Dendritic cell treated with granulocyte-macrophage colony-stimulating factor and Interleukin-4, amounts not matched to agents 40 ng/mL and 50 ng/mL, for 4 days (primary cell): ENCODE results near the gene C15orf39.

Experiments
- H3K27ac Mint-ChIP-seq: one replicate; pipeline ENCODE4 v1.8.0; 2022; ENCODE audit warnings: mild to moderate bottlenecking, mixed read lengths
- H3K27me3 Mint-ChIP-seq: one replicate; pipeline ENCODE4 v1.8.0; 2022; ENCODE audit warnings: mild to moderate bottlenecking, mixed read lengths
- H3K36me3 Mint-ChIP-seq: one replicate; pipeline ENCODE4 v1.8.0; 2022; ENCODE audit warnings: low read depth, mixed read lengths
- H3K4me1 Mint-ChIP-seq: one replicate; pipeline ENCODE4 v1.8.0; 2022; ENCODE audit warnings: low read depth, mixed read lengths
- H3K4me3 Mint-ChIP-seq: one replicate; pipeline ENCODE4 v1.8.0; 2022; ENCODE audit warnings: mild to moderate bottlenecking, moderate library complexity, mixed read lengths
- H3K9me3 Mint-ChIP-seq: one replicate; pipeline ENCODE4 v1.8.0; 2022; ENCODE audit warnings: mixed read lengths
- intact Hi-C: fragments of 100-400 bp; cut with micrococcal nuclease; formaldehyde crosslinking; loops from one replicate; pipeline ENCODE4 v1.15.0; 2022

Gene C15orf39

GRCh38 chr15:75178938-75179745, 22.5 kb upstream of the C15orf39 start:
- Mint-ChIP-seq H3K4me1 (peaks cover 60% of the 10 kb centered on the region), H3K4me3 (peak overlapping the region; percentile 53), H3K27me3 (peaks cover 49% of the 10 kb centered on the region), H3K36me3 (no peaks in the 10 kb centered on the region), H3K27ac (peak overlapping the region; percentile 66), H3K9me3 (no peaks in the 10 kb centered on the region)
- intact Hi-C loops, result no loop called here

GRCh38 chr15:75179746-75180140, 21.9 kb upstream of the C15orf39 start:
- Mint-ChIP-seq H3K4me3 (no peak overlapping the region), H3K4me1 (peaks cover 59% of the 10 kb centered on the region), H3K27ac (no peak overlapping the region), H3K36me3 (no peaks in the 10 kb centered on the region), H3K9me3 (no peaks in the 10 kb centered on the region), H3K27me3 (peaks cover 51% of the 10 kb centered on the region)
- intact Hi-C loops, result no loop called here

GRCh38 chr15:75181780-75182179, 19.9 kb upstream of the C15orf39 start:
- intact Hi-C loops, result no loop called here
- Mint-ChIP-seq H3K36me3 (no peaks in the 10 kb centered on the region), H3K27me3 (peaks cover 53% of the 10 kb centered on the region), H3K27ac (no peak overlapping the region), H3K4me3 (no peak overlapping the region), H3K9me3 (no peaks in the 10 kb centered on the region), H3K4me1 (peaks cover 50% of the 10 kb centered on the region)

- no peak overlapping the region for H3K4me3 Mint-ChIP-seq
- H3K9me3 Mint-ChIP-seq, result no peaks in the 10 kb centered on the region
- peaks cover 44% of the 10 kb centered on the region for H3K4me1 Mint-ChIP-seq
- H3K27ac Mint-ChIP-seq, result no peak overlapping the region
- intact Hi-C loops, result no loop called here
- peaks cover 47% of the 10 kb centered on the region for H3K27me3 Mint-ChIP-seq
- H3K36me3 Mint-ChIP-seq, result no peaks in the 10 kb centered on the region
These were observed 19.2 kb upstream of the C15orf39 start for GRCh38 chr15:75182187-75183131.

GRCh38 chr15:75185271-75186029, 16.2 kb upstream of the C15orf39 start:
- H3K27ac Mint-ChIP-seq, result no peak overlapping the region
- H3K36me3 Mint-ChIP-seq, result no peaks in the 10 kb centered on the region
- H3K4me3 Mint-ChIP-seq, result no peak overlapping the region
- peaks cover 1% of the 10 kb centered on the region for H3K9me3 Mint-ChIP-seq
- peaks cover 16% of the 10 kb centered on the region for H3K4me1 Mint-ChIP-seq
- peaks cover 28% of the 10 kb centered on the region for H3K27me3 Mint-ChIP-seq
- intact Hi-C loops, result no loop called here

GRCh38 chr15:75186044-75186443, 15.6 kb upstream of the C15orf39 start:
- H3K4me1 Mint-ChIP-seq, result peaks cover 12% of the 10 kb centered on the region
- H3K27me3 Mint-ChIP-seq, result peaks cover 27% of the 10 kb centered on the region
- peaks cover 7% of the 10 kb centered on the region for H3K9me3 Mint-ChIP-seq
- no peak overlapping the region for H3K4me3 Mint-ChIP-seq
- peaks cover 6% of the 10 kb centered on the region for H3K36me3 Mint-ChIP-seq
- intact Hi-C loops, result no loop called here
- no peak overlapping the region for H3K27ac Mint-ChIP-seq

GRCh38 chr15:75188499-75188898, 13.2 kb upstream of the C15orf39 start:
- Mint-ChIP-seq H3K4me1 (peaks cover 17% of the 10 kb centered on the region), H3K4me3 (no peak overlapping the region), H3K9me3 (peaks cover 8% of the 10 kb centered on the region), H3K27ac (no peak overlapping the region), H3K27me3 (peaks cover 33% of the 10 kb centered on the region), H3K36me3 (peaks cover 6% of the 10 kb centered on the region)
- intact Hi-C loops, result no loop called here

GRCh38 chr15:75191235-75191634, 10.4 kb upstream of the C15orf39 start:
- Mint-ChIP-seq H3K36me3 (peaks cover 6% of the 10 kb centered on the region), H3K9me3 (peaks cover 8% of the 10 kb centered on the region), H3K27ac (no peak overlapping the region), H3K4me3 (no peak overlapping the region), H3K4me1 (peaks cover 34% of the 10 kb centered on the region), H3K27me3 (peaks cover 46% of the 10 kb centered on the region)
- intact Hi-C loops, result no loop called here

GRCh38 chr15:75192307-75192706, 9.4 kb upstream of the C15orf39 start:
- Mint-ChIP-seq H3K36me3 (peaks cover 6% of the 10 kb centered on the region), H3K27ac (no peak overlapping the region), H3K4me3 (no peak overlapping the region), H3K27me3 (peaks cover 51% of the 10 kb centered on the region), H3K4me1 (peaks cover 40% of the 10 kb centered on the region), H3K9me3 (peaks cover 8% of the 10 kb centered on the region)
- intact Hi-C loops, result no loop called here

GRCh38 chr15:75193272-75193671, 8.4 kb upstream of the C15orf39 start:
- no peak overlapping the region for H3K27ac Mint-ChIP-seq
- peaks cover 49% of the 10 kb centered on the region for H3K4me1 Mint-ChIP-seq
- peaks cover 53% of the 10 kb centered on the region for H3K27me3 Mint-ChIP-seq
- intact Hi-C loops, result no loop called here
- peaks cover 8% of the 10 kb centered on the region for H3K9me3 Mint-ChIP-seq
- peaks cover 6% of the 10 kb centered on the region for H3K36me3 Mint-ChIP-seq
- no peak overlapping the region for H3K4me3 Mint-ChIP-seq

- peaks cover 6% of the 10 kb centered on the region for H3K36me3 Mint-ChIP-seq
- peaks cover 56% of the 10 kb centered on the region for H3K4me1 Mint-ChIP-seq
- peaks cover 56% of the 10 kb centered on the region for H3K27me3 Mint-ChIP-seq
These were observed 7.7 kb upstream of the C15orf39 start for GRCh38 chr15:75193976-75194375.

GRCh38 chr15:75194397-75194796, 7.3 kb upstream of the C15orf39 start:
- Mint-ChIP-seq H3K4me1 (peaks cover 60% of the 10 kb centered on the region), H3K9me3 (peaks cover 8% of the 10 kb centered on the region), H3K36me3 (peaks cover 6% of the 10 kb centered on the region), H3K27ac (no peak overlapping the region), H3K27me3 (peaks cover 55% of the 10 kb centered on the region), H3K4me3 (no peak overlapping the region)
- intact Hi-C loops, result no loop called here

More at GRCh38 chr15:75193976-75194375, 7.7 kb upstream of the C15orf39 start:
- Mint-ChIP-seq H3K4me3 (no peak overlapping the region), H3K27ac (no peak overlapping the region), H3K9me3 (peaks cover 8% of the 10 kb centered on the region)
- intact Hi-C loops, result no loop called here

- H3K4me1 Mint-ChIP-seq, result peaks cover 63% of the 10 kb centered on the region
- peaks cover 55% of the 10 kb centered on the region for H3K27me3 Mint-ChIP-seq
- intact Hi-C loops, result loop anchor here (5.0 kb wide), 1 partner anchor 43 kb away; no protein-coding TSS in a partner anchor
- peaks cover 8% of the 10 kb centered on the region for H3K9me3 Mint-ChIP-seq
- no peak overlapping the region for H3K27ac Mint-ChIP-seq
- no peak overlapping the region for H3K4me3 Mint-ChIP-seq
- H3K36me3 Mint-ChIP-seq, result peaks cover 6% of the 10 kb centered on the region
These were observed 6.4 kb upstream of the C15orf39 start for GRCh38 chr15:75195122-75195765.
